Endothelial cell of umbilical vein (primary cell): ENCODE results near the gene DOCK4. TPM values are rescaled to one million over a fixed set of nuclear protein-coding genes. Genes with fewer than 3 reads are reported as not detected.

Source experiments
- BruUV-seq: library from RNA; stranded (reverse); fragments of 400-500 nt; replicated peaks from 2 replicates; lab custom pipeline; 2021; lab: Mats Ljungman, UMichigan
- CTCF ChIA-PET: fragments of 300-600, 350-600 bp; sonication (Branson Sonifier 250); formaldehyde crosslinking; loops from one replicate; lab custom pipeline; 2021; ENCODE audit warnings: antibody characterized with exemption, inconsistent platforms; lab: Charles Lee
- POLR2A ChIA-PET: fragments of 300-600, 350-600 bp; sonication (Branson Sonifier 250); formaldehyde crosslinking; loops from one replicate; lab custom pipeline; 2021; ENCODE audit warnings: antibody characterized with exemption, inconsistent platforms; lab: Charles Lee
- DNase-seq: peaks from one replicate; pipeline ENCODE4 v3.0.0-alpha.2; 2011; ENCODE audit warnings: low read depth, low spot score
- FAIRE-seq: peaks from 2 replicates; lab custom pipeline; 2011; peaks lifted over from hg19 to GRCh38; lab: Jason Lieb, UNC
- H2AFZ ChIP-seq: 2 replicates; pipeline ENCODE4 v1.6.0; 2012; ENCODE audit warnings: low read depth, low read length, control low read depth, inconsistent platforms
- H3K27ac ChIP-seq: 2 replicates; pipeline ENCODE4 v1.5.1; 2011; ENCODE audit warnings: low read depth, mild to moderate bottlenecking, control low read depth, low read length, moderate library complexity; ENCODE audit not compliant: insufficient read depth
- H3K27me3 ChIP-seq, 2 experiments: 2 replicates each; pipeline versions ENCODE4 v1.6.0 to v1.6.1; 2011; ENCODE audit warnings: low read length in 2 of 2, mixed read lengths in 1 of 2; ENCODE audit not compliant: control insufficient read depth in 2 of 2, insufficient read depth in 2 of 2
- H3K36me3 ChIP-seq, 2 experiments: 2 replicates in 1 of 2; 3 replicates in 1 of 2; pipeline ENCODE4 v1.5.1; 2011; ENCODE audit warnings: low read length in 2 of 2, mild to moderate bottlenecking in 1 of 2, moderate library complexity in 1 of 2; ENCODE audit not compliant: control insufficient read depth in 2 of 2, insufficient read depth in 2 of 2; ENCODE audit errors: extremely low read depth in 1 of 2
- H3K4me1 ChIP-seq: 3 replicates; pipeline ENCODE4 v1.5.1; 2011; ENCODE audit warnings: mild to moderate bottlenecking, low read length; ENCODE audit not compliant: control insufficient read depth, insufficient read depth; ENCODE audit errors: extremely low read depth
- H3K4me2 ChIP-seq: 2 replicates; pipeline ENCODE4 v1.6.1; 2011; ENCODE audit warnings: low read length, control low read depth, mixed read lengths; ENCODE audit not compliant: insufficient read depth
- H3K4me3 ChIP-seq, 3 experiments: fragments of 200-600 bp in 1 of 3; sonication (generic), shearing (Covaris generic) in 1 of 3; replicated peaks in 1 of 3; 2 replicates each; pipeline ENCODE4 v1.5.1; 2011 to 2016; ENCODE audit warnings: control low read depth in 3 of 3, low read length in 3 of 3, mild to moderate bottlenecking in 2 of 3, inconsistent platforms in 1 of 3, low read depth in 1 of 3, moderate library complexity in 1 of 3; ENCODE audit not compliant: insufficient read depth in 1 of 3
- H3K79me2 ChIP-seq: 2 replicates; pipeline ENCODE4 v1.6.0; 2012; ENCODE audit warnings: low read length, inconsistent platforms; ENCODE audit not compliant: control insufficient read depth, insufficient read depth
- H3K9ac ChIP-seq: replicated peaks from 2 replicates; pipeline ENCODE3; 2011; ENCODE audit warnings: low read length, control low read depth; ENCODE audit not compliant: insufficient read depth; ENCODE audit errors: extremely low read depth
- H3K9me1 ChIP-seq: replicated peaks from 3 replicates; pipeline ENCODE4 v1.6.0; 2011; ENCODE audit warnings: mild to moderate bottlenecking, low read length; ENCODE audit not compliant: control insufficient read depth, insufficient read depth; ENCODE audit errors: extremely low read depth
- H3K9me3 ChIP-seq: replicated peaks from 2 replicates; pipeline ENCODE4 v1.5.1; 2012; ENCODE audit warnings: low read length, inconsistent platforms; ENCODE audit not compliant: control insufficient read depth, insufficient read depth
- H4K20me1 ChIP-seq: replicated peaks from 2 replicates; pipeline ENCODE3; 2011; ENCODE audit warnings: mild to moderate bottlenecking, low read length; ENCODE audit not compliant: control insufficient read depth, insufficient read depth; ENCODE audit errors: extremely low read depth
- EZH2 ChIP-seq: IDR thresholded peaks from 2 replicates; pipeline ENCODE4 v1.6.1; 2012; ENCODE audit warnings: borderline replicate concordance, low read depth, mild to moderate bottlenecking, moderate library complexity, low read length, inconsistent platforms; ENCODE audit not compliant: severe bottlenecking
- FOS ChIP-seq: IDR thresholded peaks from 2 replicates; pipeline ENCODE4 v1.6.1; 2011; ENCODE audit warnings: mild to moderate bottlenecking, low read length, moderate library complexity, borderline replicate concordance; ENCODE audit not compliant: insufficient read depth
- GATA2 ChIP-seq: IDR thresholded peaks from 2 replicates; pipeline ENCODE4 v1.7.0; 2011; ENCODE audit warnings: low read depth, mild to moderate bottlenecking, moderate library complexity, mixed read lengths, low read length; ENCODE audit not compliant: insufficient read length, insufficient read depth
- JUN ChIP-seq: IDR thresholded peaks from 2 replicates; pipeline ENCODE4 v1.6.1; 2011; ENCODE audit warnings: borderline replicate concordance, low read depth; ENCODE audit not compliant: insufficient read length, insufficient read depth
- MYC ChIP-seq: IDR thresholded peaks from one replicate; pipeline ENCODE4 v1.6.1; 2011; ENCODE audit warnings: mild to moderate bottlenecking, low read depth, low read length
- POLR2A ChIP-seq: IDR thresholded peaks from 2 replicates; pipeline ENCODE4 v1.6.1; 2012; ENCODE audit warnings: low read depth, mild to moderate bottlenecking, control low read depth, low read length
- POLR2AphosphoS5 ChIP-seq: IDR thresholded peaks from 2 replicates; pipeline ENCODE4 v1.6.1; 2012; ENCODE audit warnings: low read depth, mild to moderate bottlenecking, control low read depth, low read length, moderate library complexity; ENCODE audit not compliant: insufficient read depth
- dilution Hi-C: fragments of 300-500 bp; cut with MboI; formaldehyde crosslinking; loops from one replicate; pipeline ENCODE4 v1.15.0; 2019; ENCODE audit warnings: low sequenced_read_pairs; ENCODE audit not compliant: extremely low pct_ligation_motif_present
- intact Hi-C: fragments of 100-400 bp; cut with micrococcal nuclease; formaldehyde crosslinking; loops from one replicate; pipeline ENCODE4 v1.10.0; 2022
- polyA plus RNA-seq, 4 experiments: library from polyadenylated mRNA; depleted of rRNA in 3 of 4; stranded (reverse) in 3 of 4; unstranded in 1 of 4; fragments of >200 nt; gene quantifications; 2 replicates each; pipeline versions ENCODE4 v1.2.1 to v1.2.3, GENCODE V29; 2011 to 2012; ENCODE audit warnings: missing spikeins in 1 of 4
- total RNA-seq: library from RNA; stranded (reverse); gene quantifications from 2 replicates; pipeline ENCODE4 v1.2.3, GENCODE V29; 2021
- TF ChIP-seq, protein P1 (sequence below): IDR thresholded peaks from 2 replicates; pipeline ENCODE4 v1.6.1; 2011; ENCODE audit not compliant: insufficient read depth, insufficient read length
- TF ChIP-seq, protein P2 (sequence below), 2 donors: IDR thresholded peaks; 1 replicate in 1 of 2; 2 replicates in 1 of 2; pipeline ENCODE4 v1.5.1; 2011; ENCODE audit warnings: low read length in 2 of 2, mild to moderate bottlenecking in 2 of 2, moderate library complexity in 2 of 2, control low read depth in 1 of 2, inconsistent platforms in 1 of 2, low read depth in 1 of 2; ENCODE audit not compliant: insufficient read depth in 1 of 2; ENCODE audit errors: extremely low read depth in 1 of 2

Gene DOCK4
- total and polyA plus RNA-seq, 2 donors (not counting 3 experiments of a cell fraction or from before 2014, with no cell fraction given) = 47.4 to 164 TPM

DNA sequence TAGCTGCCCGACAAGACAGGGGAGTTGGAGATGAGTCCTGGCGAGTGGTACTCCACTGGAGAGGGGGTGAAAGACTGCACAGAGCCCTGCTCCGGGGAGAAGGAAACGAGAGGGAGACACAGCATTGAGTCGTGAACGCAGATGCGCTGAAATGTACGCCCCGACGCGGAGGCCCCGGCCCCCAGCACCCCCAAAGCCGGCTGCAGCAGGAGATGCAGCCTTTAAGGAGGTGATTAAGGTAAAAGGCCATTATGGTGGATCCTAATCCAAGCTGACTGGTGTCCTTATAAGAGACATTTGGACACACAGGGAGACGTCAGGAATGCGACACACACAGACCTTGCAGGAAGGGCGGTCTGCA lies 477.6 kb downstream of the DOCK4 start:
- ChIA-PET POLR2A (no interaction called here), CTCF (interaction anchor here (1.3 kb wide), 1 partner anchor 8 kb away, joined by 4 read pairs; no protein-coding TSS in a partner anchor)
- H3K79me2 ChIP-seq = no peaks in the 10 kb centered on the region
- H3K27ac ChIP-seq = no peak overlapping the region
- H3K9ac ChIP-seq = no peak overlapping the region
- FAIRE-seq = no peak
- intact Hi-C loops (no loop called here), dilution Hi-C loops (no loop called here)
- no peaks in the 10 kb centered on the region for H4K20me1 ChIP-seq
- no peaks in the 10 kb centered on the region for H3K27me3 ChIP-seq
- BruUV-seq = no TSS peak
- peaks cover 28 to 42% of the 10 kb centered on the region in 2 experiments for H3K36me3 ChIP-seq
- DNase-seq = no peak
- TF ChIP-seq FOS (no peak), MYC (no peak), POLR2A (no peak), JUN (no peak), POLR2AphosphoS5 (no peak), EZH2 (no peak), GATA2 (no peak)
- TF ChIP-seq, protein P1, sequence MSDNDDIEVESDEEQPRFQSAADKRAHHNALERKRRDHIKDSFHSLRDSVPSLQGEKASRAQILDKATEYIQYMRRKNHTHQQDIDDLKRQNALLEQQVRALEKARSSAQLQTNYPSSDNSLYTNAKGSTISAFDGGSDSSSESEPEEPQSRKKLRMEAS = no peak
- TF ChIP-seq, protein P2, sequence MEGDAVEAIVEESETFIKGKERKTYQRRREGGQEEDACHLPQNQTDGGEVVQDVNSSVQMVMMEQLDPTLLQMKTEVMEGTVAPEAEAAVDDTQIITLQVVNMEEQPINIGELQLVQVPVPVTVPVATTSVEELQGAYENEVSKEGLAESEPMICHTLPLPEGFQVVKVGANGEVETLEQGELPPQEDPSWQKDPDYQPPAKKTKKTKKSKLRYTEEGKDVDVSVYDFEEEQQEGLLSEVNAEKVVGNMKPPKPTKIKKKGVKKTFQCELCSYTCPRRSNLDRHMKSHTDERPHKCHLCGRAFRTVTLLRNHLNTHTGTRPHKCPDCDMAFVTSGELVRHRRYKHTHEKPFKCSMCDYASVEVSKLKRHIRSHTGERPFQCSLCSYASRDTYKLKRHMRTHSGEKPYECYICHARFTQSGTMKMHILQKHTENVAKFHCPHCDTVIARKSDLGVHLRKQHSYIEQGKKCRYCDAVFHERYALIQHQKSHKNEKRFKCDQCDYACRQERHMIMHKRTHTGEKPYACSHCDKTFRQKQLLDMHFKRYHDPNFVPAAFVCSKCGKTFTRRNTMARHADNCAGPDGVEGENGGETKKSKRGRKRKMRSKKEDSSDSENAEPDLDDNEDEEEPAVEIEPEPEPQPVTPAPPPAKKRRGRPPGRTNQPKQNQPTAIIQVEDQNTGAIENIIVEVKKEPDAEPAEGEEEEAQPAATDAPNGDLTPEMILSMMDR (IDR thresholded peaks at IDR 0.05; ENCODE audit: extremely low read depth in 1 of 2, insufficient read depth in 1 of 2, low read depth in 1 of 2, low read length in 2 of 2) = no peak
- no peaks in the 10 kb centered on the region for H3K9me3 ChIP-seq
- no peak overlapping the region for H3K4me2 ChIP-seq
- no peak overlapping the region for H2AFZ ChIP-seq
- H3K4me1 ChIP-seq = no peaks in the 10 kb centered on the region
- no peak overlapping the region for H3K4me3 ChIP-seq
- H3K9me1 ChIP-seq = no peaks in the 10 kb centered on the region
